Mesodermal cell (in vitro differentiated cells): ENCODE measurements around the gene FUS. TPM values are rescaled to one million over a fixed set of nuclear protein-coding genes. Genes with fewer than 3 reads are reported as not detected.
A peak's percentile ranks its signal among the peaks of the same experiment; 100 is the strongest.

Source experiments
- H3K27ac ChIP-seq: 2 replicates; pipeline ENCODE4 v1.7.0; 2013; ENCODE audit warnings: mild to moderate bottlenecking, low read depth, low read length, moderate library complexity; ENCODE audit not compliant: severe bottlenecking
- H3K36me3 ChIP-seq: 2 replicates; pipeline ENCODE4 v1.7.1; 2013; ENCODE audit warnings: mild to moderate bottlenecking, low read length, moderate library complexity; ENCODE audit not compliant: control insufficient read depth, insufficient read depth
- H3K4me1 ChIP-seq: one replicate; pipeline ENCODE4 v1.7.1; 2013; ENCODE audit warnings: mild to moderate bottlenecking, low read length; ENCODE audit not compliant: insufficient read depth, control insufficient read depth, poor library complexity, severe bottlenecking
- H3K4me3 ChIP-seq: 2 replicates; pipeline ENCODE4 v1.7.0; 2013; ENCODE audit warnings: low read length, control low read depth, mild to moderate bottlenecking; ENCODE audit not compliant: insufficient read depth, poor library complexity, severe bottlenecking; ENCODE audit errors: extremely low read depth
- H3K9me3 ChIP-seq: 2 replicates; pipeline ENCODE4 v1.7.1; 2013; ENCODE audit warnings: mild to moderate bottlenecking, low read length, moderate library complexity; ENCODE audit not compliant: control insufficient read depth
- WGBS, 2 experiments: methylation state at CpG; one replicate each; pipeline ENCODE4 v1.1.5; 2013; ENCODE audit warnings: missing lambda C conversion rate in 2 of 2; ENCODE audit not compliant: insufficient coverage in 2 of 2; 5-methylcytosine and 5-hydroxymethylcytosine counted together
- polyA plus RNA-seq, 2 experiments: library from polyadenylated mRNA; stranded (reverse); fragments of 50-300 nt; gene quantifications; one replicate each; pipeline ENCODE4 v1.2.3, GENCODE V29; 2013

Gene FUS
- polyA plus RNA-seq (2013, experiment 1 of 2): 270 TPM
- polyA plus RNA-seq (2013, experiment 2 of 2): 250 TPM

DNA sequence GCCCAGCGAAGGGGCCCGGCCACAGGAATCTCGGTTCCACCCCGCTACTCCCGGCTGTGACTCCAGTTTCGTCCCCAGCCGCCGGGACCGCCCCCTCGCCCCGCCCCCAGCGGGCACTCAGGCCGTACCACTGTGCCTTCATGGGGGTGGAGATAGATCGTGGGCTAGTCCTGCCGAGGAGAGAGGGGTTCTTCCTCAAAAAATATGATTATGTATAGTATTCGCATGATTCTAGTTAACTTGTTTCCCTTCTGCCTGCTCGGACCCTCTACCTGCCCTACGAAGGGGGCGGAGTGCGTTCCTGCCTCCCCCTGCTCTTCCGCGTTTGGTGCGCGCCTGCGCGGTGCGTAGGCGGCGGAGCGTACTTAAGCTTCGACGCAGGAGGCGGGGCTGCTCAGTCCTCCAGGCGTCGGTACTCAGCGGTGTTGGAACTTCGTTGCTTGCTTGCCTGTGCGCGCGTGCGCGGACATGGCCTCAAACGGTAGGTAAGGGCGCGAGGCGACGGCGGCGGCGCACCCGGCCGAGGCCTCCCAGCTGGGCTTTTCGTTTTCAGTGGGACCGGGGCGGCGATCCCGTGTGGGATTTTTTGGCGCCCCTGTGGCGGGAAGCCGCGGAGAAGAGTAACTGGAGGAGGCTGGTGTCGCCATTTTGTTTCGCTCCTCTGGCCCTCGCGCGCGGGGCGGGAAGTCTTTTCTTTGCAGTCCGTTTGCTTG lies at the start of gene FUS:
Gene FUS (plus strand): TSS at position 393 of the 713 bp plus-strand sequence. CDS start 76 bp downstream, at position 469.
- Histone ChIP-seq H3K4me3 (peak within 1 kb of the TSS; percentile 89), H3K27ac (peak within 1 kb of the TSS; percentile 99), H3K4me1 (peaks cover 15% of the 10 kb centered on the region), H3K9me3 (no peaks in the 10 kb centered on the region), H3K36me3 (peaks cover 40% of the 10 kb centered on the region)
- 0% methylated on average over 60 to 63 of the region's 69 CpGs for WGBS, 2 experiments

GRCh38 chr16:31130336-31130891 lies 49.5 kb upstream of the FUS start:
- peaks cover 11% of the 10 kb centered on the region for H3K4me1 ChIP-seq
- no peak overlapping the region for H3K4me3 ChIP-seq
- 94 to 97% methylated on average over 7 to 9 of the region's 10 CpGs for WGBS, 2 experiments
- no peak overlapping the region for H3K27ac ChIP-seq
- H3K36me3 ChIP-seq: peaks cover 24% of the 10 kb centered on the region
- no peaks in the 10 kb centered on the region for H3K9me3 ChIP-seq

DNA sequence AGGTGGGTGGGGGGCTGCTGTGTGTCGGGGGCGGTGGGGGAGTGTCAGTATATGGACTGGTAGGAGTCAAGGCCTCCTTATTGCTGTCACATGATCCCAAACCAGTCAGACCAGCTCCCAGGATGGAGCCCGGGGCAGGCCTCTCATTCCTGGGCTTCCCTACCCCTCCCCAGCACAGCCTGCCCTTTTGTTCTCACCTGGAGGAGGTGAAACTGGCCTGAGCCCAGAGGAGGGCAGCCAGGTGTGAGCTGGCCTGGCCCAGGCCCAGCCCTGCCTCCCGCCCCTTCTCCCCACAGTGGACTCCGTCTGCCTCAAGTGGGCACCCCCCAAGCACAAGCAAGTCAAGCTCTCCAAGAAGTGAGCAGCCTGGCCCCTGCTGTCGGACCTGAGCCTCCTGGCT lies 49.0 kb upstream of the FUS start:
- no peak overlapping the region for H3K27ac ChIP-seq
- no peak overlapping the region for H3K4me3 ChIP-seq
- peaks cover 15% of the 10 kb centered on the region for H3K4me1 ChIP-seq
- no peaks in the 10 kb centered on the region for H3K9me3 ChIP-seq
- peaks cover 24% of the 10 kb centered on the region for H3K36me3 ChIP-seq
- 91 to 100% methylated on average over 2 to 3 of the region's 6 CpGs for WGBS, 2 experiments

DNA sequence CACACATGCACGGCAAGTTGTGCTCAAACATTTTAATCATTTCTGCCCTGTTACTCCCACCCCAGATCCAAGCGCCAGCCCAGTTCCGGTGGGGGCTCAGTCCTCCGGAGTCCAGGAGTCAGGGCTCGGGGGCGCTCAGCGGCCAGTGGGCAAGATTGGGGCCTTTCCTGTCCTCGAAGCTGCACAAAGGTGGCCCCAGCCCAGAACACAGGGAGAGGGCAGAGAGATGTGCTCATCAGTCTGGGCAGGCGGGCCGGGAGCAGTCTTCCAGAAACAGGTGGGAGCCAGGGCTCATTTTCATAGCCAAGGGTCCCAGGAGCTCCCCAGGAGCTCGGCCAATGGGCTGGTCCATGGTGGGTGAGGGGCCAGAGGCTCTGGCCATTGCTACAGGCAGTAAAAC lies 48.5 kb upstream of the FUS start:
- Histone ChIP-seq H3K4me3 (no peak overlapping the region), H3K4me1 (peaks cover 16% of the 10 kb centered on the region), H3K9me3 (no peaks in the 10 kb centered on the region), H3K27ac (no peak overlapping the region), H3K36me3 (peaks cover 24% of the 10 kb centered on the region)
- 95 to 96% methylated on average over 10 of the region's 11 CpGs for WGBS, 2 experiments

GRCh38 chr16:31131841-31132271 lies 48.1 kb upstream of the FUS start:
- no peak overlapping the region for H3K27ac ChIP-seq
- peaks cover 24% of the 10 kb centered on the region for H3K36me3 ChIP-seq
- H3K9me3 ChIP-seq: no peaks in the 10 kb centered on the region
- 89 to 96% methylated on average over 5 of the region's 5 CpGs for WGBS, 2 experiments
- H3K4me3 ChIP-seq: no peak overlapping the region
- H3K4me1 ChIP-seq: peaks cover 16% of the 10 kb centered on the region

DNA sequence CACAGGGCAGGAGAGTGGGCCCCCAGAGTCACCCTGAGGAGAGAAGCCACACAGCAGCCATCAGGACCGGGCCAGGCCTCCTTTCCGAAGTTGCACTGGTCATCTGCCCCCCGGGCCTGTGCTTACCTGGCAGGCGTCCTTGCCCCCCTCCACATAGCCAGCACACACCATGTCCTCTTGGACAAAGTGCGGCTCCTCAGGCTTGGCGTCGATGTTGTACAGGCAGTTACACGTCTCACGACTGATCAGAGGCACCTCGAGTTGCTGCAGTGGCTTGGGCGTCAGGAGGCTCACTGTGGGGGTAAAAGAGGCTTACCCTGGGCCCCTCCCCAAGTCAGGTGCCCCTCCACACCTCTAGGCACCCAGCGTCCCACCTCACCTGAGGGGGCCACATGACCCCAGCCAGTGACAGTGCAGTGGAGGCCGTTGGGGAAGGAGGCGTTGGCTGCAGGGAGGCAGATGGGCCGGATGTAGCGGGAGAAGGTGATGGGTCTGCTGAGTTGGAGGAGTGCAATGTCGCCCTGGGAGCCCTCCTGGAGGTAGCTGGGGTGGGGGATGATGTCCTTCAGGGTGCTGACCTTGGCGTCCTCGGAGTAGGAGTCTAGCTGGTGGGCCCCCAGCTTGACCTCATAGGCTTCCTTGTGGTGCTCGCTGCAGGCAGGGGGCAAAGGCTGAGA lies 47.5 kb upstream of the FUS start:
- peaks cover 16% of the 10 kb centered on the region for H3K4me1 ChIP-seq
- H3K36me3 ChIP-seq: peaks cover 20% of the 10 kb centered on the region
- no peaks in the 10 kb centered on the region for H3K9me3 ChIP-seq
- WGBS, 2 experiments: 94 to 95% methylated on average over 12 to 16 of the region's 20 CpGs
- no peak overlapping the region for H3K4me3 ChIP-seq
- H3K27ac ChIP-seq: no peak overlapping the region

- Histone ChIP-seq H3K9me3 (no peaks in the 10 kb centered on the region), H3K27ac (no peak overlapping the region), H3K36me3 (peaks cover 14% of the 10 kb centered on the region), H3K4me3 (no peak overlapping the region), H3K4me1 (peaks cover 16% of the 10 kb centered on the region)
- WGBS, 2 experiments: 100% methylated on average over 4 to 6 of the region's 6 CpGs
Measured at GRCh38 chr16:31133046-31133501, 46.9 kb upstream of the FUS start.

GRCh38 chr16:31134091-31134571 lies 45.8 kb upstream of the FUS start:
- peaks cover 10% of the 10 kb centered on the region for H3K36me3 ChIP-seq
- no peak overlapping the region for H3K27ac ChIP-seq
- H3K4me1 ChIP-seq: peaks cover 22% of the 10 kb centered on the region
- 22 to 31% methylated on average over 2 to 3 of the region's 5 CpGs for WGBS, 2 experiments
- H3K9me3 ChIP-seq: no peaks in the 10 kb centered on the region
- H3K4me3 ChIP-seq: peak overlapping the region; percentile 27

- Histone ChIP-seq H3K4me1 (peaks cover 25% of the 10 kb centered on the region), H3K36me3 (peaks cover 10% of the 10 kb centered on the region), H3K27ac (no peak overlapping the region), H3K4me3 (peak overlapping the region; percentile 27), H3K9me3 (no peaks in the 10 kb centered on the region)
- 17 to 19% methylated on average over 8 to 11 of the region's 18 CpGs for WGBS, 2 experiments
Measured at GRCh38 chr16:31134625-31135534, 45.1 kb upstream of the FUS start.
